Ammon's horn (tissue), 1 donor: ENCODE data around the gene PRPSAP2.
"Not testable (repeated sequence)": the region's sequence is repeated elsewhere in the genome, so short reads cannot be mapped to it uniquely, and the experiment has no call there.

ENCODE experiments used
- DNase-seq: peaks from one replicate; pipeline ENCODE4 v3.0.0-alpha.2; 2016; ENCODE audit warnings: low spot score

PRPSAP2 gene

GRCh38 chr17:18857864-18858566 is at the start of gene PRPSAP2:
TSS of gene PRPSAP2 (plus strand) at chr17:18858131. CDS start at chr17:18865834, 7,703 bp downstream.
- DNase-seq, result peak; percentile 98

GRCh38 chr17:18815924-18816323 is 42.0 kb upstream of the PRPSAP2 start:
- DNase-seq, result not testable (repeated sequence)

GRCh38 chr17:18816489-18817371 is 41.2 kb upstream of the PRPSAP2 start:
- DNase-seq, result peak; percentile 82

GRCh38 chr17:18821430-18821829 is 36.5 kb upstream of the PRPSAP2 start:
- not testable (repeated sequence) for DNase-seq

GRCh38 chr17:18827613-18828012 is 30.3 kb upstream of the PRPSAP2 start:
- DNase-seq, result not testable (repeated sequence)

GRCh38 chr17:18848501-18848900 is 9.4 kb upstream of the PRPSAP2 start:
- no peak for DNase-seq

GRCh38 chr17:18850679-18851078 is 7.3 kb upstream of the PRPSAP2 start:
- DNase-seq, result no peak

- DNase-seq, result no peak
Observed at GRCh38 chr17:18851201-18851600, 6.7 kb upstream of the PRPSAP2 start.

GRCh38 chr17:18854956-18855355 is 3.0 kb upstream of the PRPSAP2 start:
- DNase-seq, result no peak

GRCh38 chr17:18855831-18856569 is 1.9 kb upstream of the PRPSAP2 start:
- peak; percentile 98 for DNase-seq

- no peak for DNase-seq
Observed at GRCh38 chr17:18856570-18856915, 1.4 kb upstream of the PRPSAP2 start.

GRCh38 chr17:18858567-18859245 is 775 bp downstream of the PRPSAP2 start:
- DNase-seq, result peak; percentile 5

- peak; percentile 64 for DNase-seq
Observed at GRCh38 chr17:18859256-18859655, 1.3 kb downstream of the PRPSAP2 start.

GRCh38 chr17:18860161-18860972 is 2.4 kb downstream of the PRPSAP2 start:
- DNase-seq, result no peak

- no peak for DNase-seq
Observed at GRCh38 chr17:18862011-18862410, 4.1 kb downstream of the PRPSAP2 start.

GRCh38 chr17:18864996-18865395 is 7.1 kb downstream of the PRPSAP2 start:
- DNase-seq, result not testable (repeated sequence)

- DNase-seq, result no peak
Observed at GRCh38 chr17:18866866-18867813, 9.2 kb downstream of the PRPSAP2 start.

- DNase-seq, result no peak
Observed at GRCh38 chr17:18877104-18877645, 19.2 kb downstream of the PRPSAP2 start.

GRCh38 chr17:18888766-18889290 is 30.9 kb downstream of the PRPSAP2 start:
- DNase-seq, result no peak
